Activated CD8-positive, alpha-beta memory T cell treated with anti-CD3 and anti-CD28 coated beads for 36 hours (primary cell): ENCODE measurements around the gene VPS52. TPM values are rescaled to one million over a fixed set of nuclear protein-coding genes. Genes with fewer than 3 reads are reported as not detected.

Experiments used
- total RNA-seq, 2 experiments: library from RNA; stranded (reverse); gene quantifications; one replicate each; pipeline ENCODE4 v1.2.3, GENCODE V29; 2021

VPS52 gene
- total RNA-seq, 2 experiments from 2014 or later, result 45.3 to 48.0 TPM

Other genes starting within 250 kb of the VPS52 start
- gene HLA-DPA1, start 198.2 kb downstream of the VPS52 start, total RNA-seq, result 10 to 100 TPM; 43.5 to 46.9 TPM
- 10 to 100 TPM; 10.4 to 10.9 TPM for gene HLA-DPB1, start 195.9 kb downstream of the VPS52 start, total RNA-seq
- 1 to 10 TPM; 1.1 TPM for gene COL11A2, start 79.4 kb downstream of the VPS52 start, total RNA-seq
- gene RXRB, start 71.2 kb downstream of the VPS52 start, total RNA-seq, result 10 to 100 TPM; 43.8 to 44.2 TPM
- gene SLC39A7, start 71.0 kb downstream of the VPS52 start, total RNA-seq, result 10 to 100 TPM; 60.1 to 62.4 TPM
- gene HSD17B8, start 67.2 kb downstream of the VPS52 start, total RNA-seq, result 10 to 100 TPM; 20.6 to 25.4 TPM
- gene RING1, start 63.4 kb downstream of the VPS52 start, total RNA-seq, result 10 to 100 TPM; 36.4 to 38.8 TPM
- 1,000 to 10,000 TPM; 3,727 to 3,736 TPM for gene RPS18, start 199 bp upstream of the VPS52 start, total RNA-seq
- gene B3GALT4, start 5.2 kb upstream of the VPS52 start, total RNA-seq, result 1 to 10 TPM; 2.6 to 3.2 TPM
- gene WDR46, start 17.4 kb upstream of the VPS52 start, total RNA-seq, result 100 to 1,000 TPM; 106 to 118 TPM
- 100 to 1,000 TPM; 118 to 120 TPM for gene PFDN6, start 17.7 kb upstream of the VPS52 start, total RNA-seq
- gene RGL2, start 27.1 kb upstream of the VPS52 start, total RNA-seq, result 10 to 100 TPM; 22.2 to 23.2 TPM
- gene TAPBP, start 42.2 kb upstream of the VPS52 start, total RNA-seq, result 100 to 1,000 TPM; 184 to 189 TPM
- gene ZBTB22, start 45.9 kb upstream of the VPS52 start, total RNA-seq, result 1 to 10 TPM; 6.2 to 7.1 TPM
- gene DAXX, start 51.1 kb upstream of the VPS52 start, total RNA-seq, result 10 to 100 TPM; 87.5 to 96.3 TPM
- gene KIFC1, start 119.9 kb upstream of the VPS52 start, total RNA-seq, result 10 to 100 TPM; 58.6 to 63.9 TPM
- gene PHF1, start 139.1 kb upstream of the VPS52 start, total RNA-seq, result 10 to 100 TPM; 25.5 to 27.3 TPM
- 100 to 1,000 TPM; 138 to 144 TPM for gene CUTA, start 146.2 kb upstream of the VPS52 start, total RNA-seq
- 10 to 100 TPM; 23.8 to 24.9 TPM for gene SYNGAP1, start 148.2 kb upstream of the VPS52 start, total RNA-seq
- gene ZBTB9, start 182.7 kb upstream of the VPS52 start, total RNA-seq, result 10 to 100 TPM; 14.2 to 15.1 TPM